OCI-LY3 (cell line): ENCODE measurements around the gene MYO15B.

Experiments used
- CTCF ChIP-seq: fragments of 200-600, 300-600 bp; sonication (generic); IDR thresholded peaks from 2 replicates; pipeline ENCODE4 v1.5.1; 2014; ENCODE audit warnings: antibody characterized with exemption, low read length, low read depth
- EZH2phosphoT487 ChIP-seq: fragments of 200-600 bp; shearing (Covaris generic); IDR thresholded peaks from 2 replicates; pipeline ENCODE4 v1.6.1; 2018; ENCODE audit warnings: antibody characterized with exemption, mixed run types, low read depth

- TF ChIP-seq CTCF = no peak
- TF ChIP-seq EZH2phosphoT487 = no peak
Observed at GRCh38 chr17:75647061-75647460, 59.5 kb downstream of the MYO15B start.
